ENCODE data around the gene HSPB3.
A peak's percentile ranks its signal among the peaks of the same experiment; 100 is the strongest.
"Not testable (repeated sequence)": the region's sequence is repeated elsewhere in the genome, so short reads cannot be mapped to it uniquely, and the experiment has no call there.

HSPB3 gene

DNA sequence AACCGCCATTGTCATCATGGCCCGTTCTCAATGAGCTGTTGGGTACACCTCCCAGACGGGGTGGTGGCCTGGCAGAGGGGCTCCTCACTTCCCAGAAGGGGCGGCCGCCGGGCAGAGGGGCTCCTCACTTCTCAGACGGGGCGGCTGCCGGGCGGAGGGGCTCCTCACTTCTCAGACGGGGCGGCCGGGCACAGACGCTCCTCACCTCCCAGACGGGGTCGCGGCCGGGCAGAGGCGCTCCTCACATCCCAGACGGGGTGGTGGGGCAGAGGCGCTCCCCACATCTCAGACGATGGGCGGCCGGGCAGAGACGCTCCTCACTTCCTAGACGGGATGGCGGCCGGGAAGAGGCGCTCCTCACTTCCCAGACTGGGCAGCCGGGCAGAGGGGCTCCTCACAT is 35.0 kb upstream of the HSPB3 start:
- ATAC-seq = not testable (repeated sequence)

DNA sequence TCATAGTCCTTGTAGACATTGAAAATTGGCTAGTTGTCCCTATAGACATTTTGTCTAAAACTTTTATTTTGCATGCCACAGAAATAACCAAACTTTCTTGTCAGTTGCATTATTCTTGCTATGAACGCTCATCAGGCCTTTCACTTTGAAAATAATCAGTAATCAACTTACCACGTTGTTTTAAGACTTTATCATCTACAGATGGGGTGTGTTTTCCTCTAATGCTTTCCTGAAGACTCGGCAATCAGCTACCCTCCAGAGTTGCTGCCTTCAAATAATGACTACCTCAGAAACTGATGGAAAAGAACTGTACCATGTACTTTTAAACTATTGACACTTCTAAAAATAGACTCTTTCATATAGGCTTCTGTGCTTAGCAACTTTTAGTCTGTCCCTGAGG is 33.5 kb upstream of the HSPB3 start:
- no peak for TF ChIP-seq SNAI2 (CRISPR knock-in tag; IDR thresholded peaks at IDR 0.05)
- no peak for TF ChIP-seq ZNF70 (CRISPR knock-in tag; IDR thresholded peaks at IDR 0.05)
- no peak for TF ChIP-seq TOX (CRISPR knock-in tag; IDR thresholded peaks at IDR 0.05; ENCODE audit: borderline replicate concordance)
- no peak for TF ChIP-seq CSDC2 (CRISPR knock-in tag; IDR thresholded peaks at IDR 0.05)
- TF ChIP-seq ZFP30 (CRISPR knock-in tag; IDR thresholded peaks at IDR 0.05) = no peak
- TF ChIP-seq OSR1 (CRISPR knock-in tag; IDR thresholded peaks at IDR 0.05) = no peak
- TF ChIP-seq ISL1 (CRISPR knock-in tag; IDR thresholded peaks at IDR 0.05) = no peak
- no peak for TF ChIP-seq ZNF565 (CRISPR knock-in tag; conservative IDR thresholded peaks at IDR 0.05; ENCODE audit: low read depth)
- TF ChIP-seq, protein P1, sequence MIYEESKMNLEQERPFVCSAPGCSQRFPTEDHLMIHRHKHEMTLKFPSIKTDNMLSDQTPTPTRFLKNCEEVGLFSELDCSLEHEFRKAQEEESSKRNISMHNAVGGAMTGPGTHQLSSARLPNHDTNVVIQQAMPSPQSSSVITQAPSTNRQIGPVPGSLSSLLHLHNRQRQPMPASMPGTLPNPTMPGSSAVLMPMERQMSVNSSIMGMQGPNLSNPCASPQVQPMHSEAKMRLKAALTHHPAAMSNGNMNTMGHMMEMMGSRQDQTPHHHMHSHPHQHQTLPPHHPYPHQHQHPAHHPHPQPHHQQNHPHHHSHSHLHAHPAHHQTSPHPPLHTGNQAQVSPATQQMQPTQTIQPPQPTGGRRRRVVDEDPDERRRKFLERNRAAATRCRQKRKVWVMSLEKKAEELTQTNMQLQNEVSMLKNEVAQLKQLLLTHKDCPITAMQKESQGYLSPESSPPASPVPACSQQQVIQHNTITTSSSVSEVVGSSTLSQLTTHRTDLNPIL (CRISPR knock-in tag; IDR thresholded peaks at IDR 0.05; ENCODE audit: low read depth) = no peak
- no peak for TF ChIP-seq BACH2 (CRISPR knock-in tag; IDR thresholded peaks at IDR 0.05; ENCODE audit: borderline replicate concordance)
- TF ChIP-seq, protein P2, sequence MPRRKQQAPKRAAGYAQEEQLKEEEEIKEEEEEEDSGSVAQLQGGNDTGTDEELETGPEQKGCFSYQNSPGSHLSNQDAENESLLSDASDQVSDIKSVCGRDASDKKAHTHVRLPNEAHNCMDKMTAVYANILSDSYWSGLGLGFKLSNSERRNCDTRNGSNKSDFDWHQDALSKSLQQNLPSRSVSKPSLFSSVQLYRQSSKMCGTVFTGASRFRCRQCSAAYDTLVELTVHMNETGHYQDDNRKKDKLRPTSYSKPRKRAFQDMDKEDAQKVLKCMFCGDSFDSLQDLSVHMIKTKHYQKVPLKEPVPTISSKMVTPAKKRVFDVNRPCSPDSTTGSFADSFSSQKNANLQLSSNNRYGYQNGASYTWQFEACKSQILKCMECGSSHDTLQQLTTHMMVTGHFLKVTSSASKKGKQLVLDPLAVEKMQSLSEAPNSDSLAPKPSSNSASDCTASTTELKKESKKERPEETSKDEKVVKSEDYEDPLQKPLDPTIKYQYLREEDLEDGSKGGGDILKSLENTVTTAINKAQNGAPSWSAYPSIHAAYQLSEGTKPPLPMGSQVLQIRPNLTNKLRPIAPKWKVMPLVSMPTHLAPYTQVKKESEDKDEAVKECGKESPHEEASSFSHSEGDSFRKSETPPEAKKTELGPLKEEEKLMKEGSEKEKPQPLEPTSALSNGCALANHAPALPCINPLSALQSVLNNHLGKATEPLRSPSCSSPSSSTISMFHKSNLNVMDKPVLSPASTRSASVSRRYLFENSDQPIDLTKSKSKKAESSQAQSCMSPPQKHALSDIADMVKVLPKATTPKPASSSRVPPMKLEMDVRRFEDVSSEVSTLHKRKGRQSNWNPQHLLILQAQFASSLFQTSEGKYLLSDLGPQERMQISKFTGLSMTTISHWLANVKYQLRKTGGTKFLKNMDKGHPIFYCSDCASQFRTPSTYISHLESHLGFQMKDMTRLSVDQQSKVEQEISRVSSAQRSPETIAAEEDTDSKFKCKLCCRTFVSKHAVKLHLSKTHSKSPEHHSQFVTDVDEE (CRISPR knock-in tag; IDR thresholded peaks at IDR 0.05) = no peak
- TF ChIP-seq, protein P3, sequence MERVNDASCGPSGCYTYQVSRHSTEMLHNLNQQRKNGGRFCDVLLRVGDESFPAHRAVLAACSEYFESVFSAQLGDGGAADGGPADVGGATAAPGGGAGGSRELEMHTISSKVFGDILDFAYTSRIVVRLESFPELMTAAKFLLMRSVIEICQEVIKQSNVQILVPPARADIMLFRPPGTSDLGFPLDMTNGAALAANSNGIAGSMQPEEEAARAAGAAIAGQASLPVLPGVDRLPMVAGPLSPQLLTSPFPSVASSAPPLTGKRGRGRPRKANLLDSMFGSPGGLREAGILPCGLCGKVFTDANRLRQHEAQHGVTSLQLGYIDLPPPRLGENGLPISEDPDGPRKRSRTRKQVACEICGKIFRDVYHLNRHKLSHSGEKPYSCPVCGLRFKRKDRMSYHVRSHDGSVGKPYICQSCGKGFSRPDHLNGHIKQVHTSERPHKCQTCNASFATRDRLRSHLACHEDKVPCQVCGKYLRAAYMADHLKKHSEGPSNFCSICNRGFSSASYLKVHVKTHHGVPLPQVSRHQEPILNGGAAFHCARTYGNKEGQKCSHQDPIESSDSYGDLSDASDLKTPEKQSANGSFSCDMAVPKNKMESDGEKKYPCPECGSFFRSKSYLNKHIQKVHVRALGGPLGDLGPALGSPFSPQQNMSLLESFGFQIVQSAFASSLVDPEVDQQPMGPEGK (CRISPR knock-in tag; IDR thresholded peaks at IDR 0.05; ENCODE audit: borderline replicate concordance) = no peak
- TF ChIP-seq ESRRG (CRISPR knock-in tag; IDR thresholded peaks at IDR 0.05) = no peak
- TF ChIP-seq, protein P4, sequence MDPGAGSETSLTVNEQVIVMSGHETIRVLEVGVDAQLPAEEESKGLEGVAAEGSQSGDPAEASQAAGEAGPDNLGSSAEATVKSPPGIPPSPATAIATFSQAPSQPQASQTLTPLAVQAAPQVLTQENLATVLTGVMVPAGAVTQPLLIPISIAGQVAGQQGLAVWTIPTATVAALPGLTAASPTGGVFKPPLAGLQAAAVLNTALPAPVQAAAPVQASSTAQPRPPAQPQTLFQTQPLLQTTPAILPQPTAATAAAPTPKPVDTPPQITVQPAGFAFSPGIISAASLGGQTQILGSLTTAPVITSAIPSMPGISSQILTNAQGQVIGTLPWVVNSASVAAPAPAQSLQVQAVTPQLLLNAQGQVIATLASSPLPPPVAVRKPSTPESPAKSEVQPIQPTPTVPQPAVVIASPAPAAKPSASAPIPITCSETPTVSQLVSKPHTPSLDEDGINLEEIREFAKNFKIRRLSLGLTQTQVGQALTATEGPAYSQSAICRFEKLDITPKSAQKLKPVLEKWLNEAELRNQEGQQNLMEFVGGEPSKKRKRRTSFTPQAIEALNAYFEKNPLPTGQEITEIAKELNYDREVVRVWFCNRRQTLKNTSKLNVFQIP (CRISPR knock-in tag; IDR thresholded peaks at IDR 0.05; ENCODE audit: borderline replicate concordance, low read depth) = no peak
- no peak for TF ChIP-seq ZFP3 (CRISPR knock-in tag; IDR thresholded peaks at IDR 0.05)
- no peak for ATAC-seq

DNA sequence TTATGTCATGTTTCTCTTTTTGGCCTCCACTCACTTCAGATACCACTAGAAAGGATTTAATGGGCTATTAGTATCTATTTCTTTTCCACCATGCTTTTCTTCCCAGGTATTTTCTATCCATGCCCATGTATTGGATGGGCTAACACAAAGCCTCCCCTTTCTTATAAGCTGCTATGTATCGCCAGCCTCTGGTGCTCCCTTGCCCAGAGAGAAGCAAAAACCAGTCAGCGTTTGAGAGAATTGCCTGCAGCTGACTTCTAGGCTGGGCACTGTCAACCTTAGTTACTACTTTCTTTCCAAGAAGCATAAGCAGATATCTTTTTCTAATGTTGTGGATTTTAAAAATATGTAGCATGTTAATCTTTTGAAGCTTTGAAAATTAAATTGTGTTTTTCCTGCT is 30.2 kb upstream of the HSPB3 start:
- TF ChIP-seq ZNF565 (CRISPR knock-in tag; conservative IDR thresholded peaks at IDR 0.05; ENCODE audit: low read depth) (no peak), ISL1 (CRISPR knock-in tag; IDR thresholded peaks at IDR 0.05) (no peak)
- TF ChIP-seq, protein P5, sequence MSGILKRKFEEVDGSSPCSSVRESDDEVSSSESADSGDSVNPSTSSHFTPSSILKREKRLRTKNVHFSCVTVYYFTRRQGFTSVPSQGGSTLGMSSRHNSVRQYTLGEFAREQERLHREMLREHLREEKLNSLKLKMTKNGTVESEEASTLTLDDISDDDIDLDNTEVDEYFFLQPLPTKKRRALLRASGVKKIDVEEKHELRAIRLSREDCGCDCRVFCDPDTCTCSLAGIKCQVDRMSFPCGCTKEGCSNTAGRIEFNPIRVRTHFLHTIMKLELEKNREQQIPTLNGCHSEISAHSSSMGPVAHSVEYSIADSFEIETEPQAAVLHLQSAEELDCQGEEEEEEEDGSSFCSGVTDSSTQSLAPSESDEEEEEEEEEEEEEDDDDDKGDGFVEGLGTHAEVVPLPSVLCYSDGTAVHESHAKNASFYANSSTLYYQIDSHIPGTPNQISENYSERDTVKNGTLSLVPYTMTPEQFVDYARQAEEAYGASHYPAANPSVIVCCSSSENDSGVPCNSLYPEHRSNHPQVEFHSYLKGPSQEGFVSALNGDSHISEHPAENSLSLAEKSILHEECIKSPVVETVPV (CRISPR knock-in tag; IDR thresholded peaks at IDR 0.05) = no peak
- peak; percentile 61 for ATAC-seq

DNA sequence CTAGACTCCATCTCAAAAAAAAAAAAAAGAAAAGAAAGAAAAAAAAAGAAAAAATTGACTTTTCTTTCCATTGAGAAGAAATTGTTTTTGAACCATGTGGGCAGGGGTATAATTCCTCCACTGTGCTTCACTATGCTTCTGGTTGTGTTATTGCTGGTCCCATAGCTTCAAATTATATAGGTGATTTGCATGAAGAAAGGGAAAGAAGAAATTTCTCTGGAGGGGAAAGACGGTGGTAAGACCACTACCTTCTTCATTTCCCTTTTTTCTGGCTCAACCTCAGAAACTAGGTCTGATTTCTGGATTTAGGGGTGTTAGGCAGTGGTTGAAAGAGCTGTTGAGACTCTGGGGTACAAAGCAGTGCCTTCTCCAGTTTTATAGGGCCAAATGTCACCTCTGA is 29.3 kb upstream of the HSPB3 start:
- no peak for TF ChIP-seq RARB (CRISPR knock-in tag; IDR thresholded peaks at IDR 0.05)
- no peak for ATAC-seq

DNA sequence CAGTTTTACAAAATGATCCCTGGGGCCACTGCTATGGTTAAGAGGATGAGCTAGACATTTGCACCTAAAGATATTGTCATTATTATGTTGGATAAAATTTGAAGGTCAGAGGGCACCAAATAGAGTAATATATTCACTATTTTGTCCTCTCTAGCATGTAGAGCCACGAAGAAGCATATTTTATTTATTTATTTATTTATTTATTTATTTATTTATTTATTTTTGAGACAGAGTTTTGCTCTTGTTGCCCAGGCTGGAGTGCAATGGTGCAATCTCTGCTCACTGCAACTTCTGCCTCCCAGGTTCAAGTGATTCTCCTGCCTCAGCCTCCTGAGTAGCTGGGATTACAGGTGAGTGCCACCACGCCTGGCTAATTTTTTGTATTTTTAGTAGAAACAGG is 20.8 kb upstream of the HSPB3 start:
- not testable (repeated sequence) for ATAC-seq

Data from SK-N-SH treated with all-trans-retinoic acid at 6 μM for 48 hours (cell line).